HepG2 (cell line): ENCODE results near the gene ZNF331. TPM values are rescaled to one million over a fixed set of nuclear protein-coding genes. Genes with fewer than 3 reads are reported as not detected.

Experiments used
- AKAP8 ChIP-seq: sonication (generic); formaldehyde crosslinking; IDR thresholded peaks from 2 replicates; pipeline ENCODE4 v1.5.1; 2020; ENCODE audit warnings: mild to moderate bottlenecking, missing genetic modification reagents
- CBX5 ChIP-seq: sonication (generic); formaldehyde crosslinking; IDR thresholded peaks from 2 replicates; pipeline ENCODE4 v1.4.0; 2020; ENCODE audit warnings: missing genetic modification reagents, borderline replicate concordance
- FOXK1 ChIP-seq: sonication (generic); formaldehyde crosslinking; IDR thresholded peaks from 2 replicates; pipeline ENCODE4 v1.4.0; 2020; ENCODE audit warnings: low read depth, missing genetic modification reagents, borderline replicate concordance
- GABPA ChIP-seq, 2 experiments: IDR thresholded peaks; 2 replicates each; pipeline ENCODE4 v1.6.1; 2011 to 2016; ENCODE audit warnings: low read depth in 2 of 2, low read length in 1 of 2, missing biosample characterization in 1 of 2, missing genetic modification characterization in 1 of 2
- GFI1 ChIP-seq: sonication (generic); formaldehyde crosslinking; IDR thresholded peaks from 2 replicates; pipeline ENCODE4 v1.5.0; 2020; ENCODE audit warnings: missing genetic modification reagents, mild to moderate bottlenecking, borderline replicate concordance
- KDM3A ChIP-seq: IDR thresholded peaks from 2 replicates; pipeline ENCODE4 v1.6.1; 2018; ENCODE audit warnings: low read depth, missing compliant biosample characterization
- KDM6A ChIP-seq: IDR thresholded peaks from 2 replicates; pipeline ENCODE4 v1.6.1; 2016; ENCODE audit warnings: low read depth
- NCOR1 ChIP-seq: fragments of 200-600 bp; sonication (generic); IDR thresholded peaks from 2 replicates; pipeline ENCODE4 v1.7.0; 2017; ENCODE audit warnings: antibody characterized with exemption, low read length, borderline replicate concordance
- SAP130 ChIP-seq: IDR thresholded peaks from 2 replicates; pipeline ENCODE4 v1.6.1; 2016; ENCODE audit warnings: low read depth
- TGIF2 ChIP-seq: IDR thresholded peaks from 2 replicates; pipeline ENCODE4 v1.6.1; 2016; ENCODE audit warnings: control low read depth, missing compliant biosample characterization
- XRCC5 ChIP-seq: fragments of 200-400 bp; formaldehyde crosslinking; optimal IDR thresholded peaks from 2 replicates; pipeline ENCODE3; 2017; ENCODE audit warnings: mild to moderate bottlenecking, low read length
- ZBTB38 ChIP-seq: sonication (generic); formaldehyde crosslinking; IDR thresholded peaks from 2 replicates; pipeline ENCODE4 v1.5.1; 2020; ENCODE audit warnings: mild to moderate bottlenecking, missing genetic modification reagents
- ZMYM4 ChIP-seq: sonication (generic); formaldehyde crosslinking; IDR thresholded peaks from 2 replicates; pipeline ENCODE4 v1.8.1; 2023; ENCODE audit warnings: mild to moderate bottlenecking, missing genetic modification reagents
- ZNF232 ChIP-seq: sonication (generic); formaldehyde crosslinking; IDR thresholded peaks from 2 replicates; pipeline ENCODE4 v1.4.0; 2020; ENCODE audit warnings: missing genetic modification reagents, borderline replicate concordance
- ZNF687 ChIP-seq: sonication (generic); formaldehyde crosslinking; IDR thresholded peaks from 2 replicates; pipeline ENCODE4 v1.5.1; 2020; ENCODE audit warnings: mild to moderate bottlenecking, missing genetic modification reagents, moderate library complexity
- ZNF773 ChIP-seq: sonication (generic); formaldehyde crosslinking; IDR thresholded peaks from 2 replicates; pipeline ENCODE4 v1.4.0; 2020; ENCODE audit warnings: missing genetic modification reagents, borderline replicate concordance
- ZNF816 ChIP-seq: sonication (generic); formaldehyde crosslinking; IDR thresholded peaks from 2 replicates; pipeline ENCODE4 v1.8.0; 2022; ENCODE audit warnings: missing genetic modification reagents, mild to moderate bottlenecking, borderline replicate concordance
- ZNF850 ChIP-seq: sonication (generic); formaldehyde crosslinking; conservative IDR thresholded peaks from 2 replicates; pipeline ENCODE4 v1.9.0; 2021; ENCODE audit warnings: mild to moderate bottlenecking, missing genetic modification reagents
- polyA plus RNA-seq, 8 experiments: library from polyadenylated mRNA; depleted of rRNA in 3 of 8; stranded (reverse) in 7 of 8; unstranded in 1 of 8; fragments of >200 nt; fragmentation: Illumina TruSeq in 4 of 8; extraction: Trizol in 4 of 8; gene quantifications; 2 replicates each; pipeline versions ENCODE4 v1.2.1 to v1.2.3, GENCODE V29; 2011 to 2016; ENCODE audit warnings: low read depth in 4 of 8, missing spikeins in 1 of 8, mixed read lengths in 1 of 8; ENCODE audit not compliant: insufficient read depth in 1 of 8
- total RNA-seq, 5 experiments: library from RNA; depleted of rRNA; stranded (reverse); fragments of >200 nt; fragmentation: Illumina TruSeq; extraction: Trizol; gene quantifications; 2 replicates each; pipeline ENCODE4 v1.2.3, GENCODE V29; 2016; ENCODE audit warnings: low read depth in 1 of 5
- TF ChIP-seq, protein P1 (sequence below): sonication (generic); formaldehyde crosslinking; IDR thresholded peaks from 2 replicates; pipeline ENCODE4 v1.5.1; 2020; ENCODE audit warnings: missing genetic modification reagents, mild to moderate bottlenecking, borderline replicate concordance
- TF ChIP-seq, protein P2 (sequence below): sonication (generic); formaldehyde crosslinking; IDR thresholded peaks from 2 replicates; pipeline ENCODE4 v1.8.0; 2022; ENCODE audit warnings: missing genetic modification reagents, mild to moderate bottlenecking, borderline replicate concordance
- TF ChIP-seq, protein P3 (sequence below): sonication (generic); formaldehyde crosslinking; IDR thresholded peaks from 2 replicates; pipeline ENCODE4 v1.8.1; 2022; ENCODE audit warnings: low read depth, mild to moderate bottlenecking, missing genetic modification reagents

ZNF331 gene
- total and polyA plus RNA-seq, 2 of the 13 experiments (the other 11 are each of a cell fraction or from before 2014, with no cell fraction given), result 8.2 to 13.3 TPM

DNA sequence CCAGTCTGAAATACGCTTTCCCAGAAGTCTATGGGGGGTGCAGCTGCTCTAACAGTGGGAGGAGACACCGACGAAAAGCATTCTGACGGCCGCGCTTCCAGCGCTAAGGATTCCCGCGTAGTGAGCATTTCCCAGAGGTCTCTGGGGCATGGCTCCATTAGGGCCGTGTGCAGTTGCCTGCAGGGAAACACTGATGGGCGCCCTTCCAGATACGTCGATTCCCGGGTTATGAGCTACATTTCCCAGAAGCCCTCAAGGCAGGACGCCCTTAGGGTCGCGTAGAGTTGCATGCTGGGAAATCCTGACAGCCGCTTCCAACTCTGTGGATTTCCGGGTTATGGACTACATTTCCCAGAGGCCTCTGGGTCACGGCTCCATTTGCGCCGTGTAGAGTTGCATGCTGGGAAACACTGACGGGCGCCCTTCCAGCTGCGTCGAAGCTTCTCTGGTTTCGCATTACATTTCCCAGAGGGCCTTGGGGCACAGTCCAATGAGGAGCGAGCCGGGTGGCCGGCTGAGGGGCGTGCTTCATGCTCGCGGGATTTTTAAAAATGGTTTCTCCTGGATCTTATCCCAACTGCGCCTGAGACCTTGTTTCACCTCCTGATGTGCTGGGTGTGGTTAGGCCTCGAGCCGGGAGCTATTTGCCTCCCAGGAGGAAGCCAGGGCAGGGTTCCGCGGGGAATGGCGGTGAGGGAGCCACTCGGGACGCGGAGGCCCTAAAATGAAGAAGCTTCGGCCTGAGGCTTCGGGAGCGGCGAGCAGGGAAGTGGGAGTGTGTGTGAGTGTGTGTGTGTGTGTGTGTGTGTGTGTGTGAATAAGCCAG lies 17.2 kb upstream of the ZNF331 start (continued):
- TF ChIP-seq TGIF2, result no peak
- no peak for TF ChIP-seq ZNF232 (CRISPR knock-in tag)
- no peak for TF ChIP-seq GABPA (IDR thresholded peaks at IDR 0.05; ENCODE audit: low read depth, low read length)
- peak; percentile 69 for TF ChIP-seq GABPA (CRISPR knock-in tag; IDR thresholded peaks at IDR 0.05; ENCODE audit: low read depth)
- no peak for TF ChIP-seq KDM3A
- TF ChIP-seq SAP130 (CRISPR knock-in tag), result peak; percentile 96
- TF ChIP-seq FOXK1 (CRISPR knock-in tag), result peak; percentile 62
- TF ChIP-seq CBX5 (CRISPR knock-in tag), result no peak
- TF ChIP-seq, protein P1, sequence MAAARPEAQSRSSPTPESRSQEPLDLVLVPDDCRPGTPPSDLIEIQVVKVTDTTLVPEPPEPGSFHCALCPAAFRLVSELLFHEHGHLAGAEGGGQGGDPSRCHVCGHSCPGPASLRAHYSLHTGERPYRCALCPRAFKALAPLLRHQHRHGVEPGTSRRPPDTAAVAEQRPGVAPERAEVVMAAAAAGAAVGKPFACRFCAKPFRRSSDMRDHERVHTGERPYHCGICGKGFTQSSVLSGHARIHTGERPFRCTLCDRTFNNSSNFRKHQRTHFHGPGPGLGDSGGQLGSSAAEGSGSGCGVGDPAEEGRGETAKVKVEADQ (CRISPR knock-in tag), result no peak
- TF ChIP-seq, protein P2, sequence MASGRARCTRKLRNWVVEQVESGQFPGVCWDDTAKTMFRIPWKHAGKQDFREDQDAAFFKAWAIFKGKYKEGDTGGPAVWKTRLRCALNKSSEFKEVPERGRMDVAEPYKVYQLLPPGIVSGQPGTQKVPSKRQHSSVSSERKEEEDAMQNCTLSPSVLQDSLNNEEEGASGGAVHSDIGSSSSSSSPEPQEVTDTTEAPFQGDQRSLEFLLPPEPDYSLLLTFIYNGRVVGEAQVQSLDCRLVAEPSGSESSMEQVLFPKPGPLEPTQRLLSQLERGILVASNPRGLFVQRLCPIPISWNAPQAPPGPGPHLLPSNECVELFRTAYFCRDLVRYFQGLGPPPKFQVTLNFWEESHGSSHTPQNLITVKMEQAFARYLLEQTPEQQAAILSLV (CRISPR knock-in tag), result peak; percentile 39; the same call in 1 of the 2 replicates
- peak; percentile 80 for TF ChIP-seq ZBTB38 (CRISPR knock-in tag)
- peak; percentile 73; the same call in 1 of the 2 replicates for TF ChIP-seq ZMYM4 (CRISPR knock-in tag)
- TF ChIP-seq, protein P3, sequence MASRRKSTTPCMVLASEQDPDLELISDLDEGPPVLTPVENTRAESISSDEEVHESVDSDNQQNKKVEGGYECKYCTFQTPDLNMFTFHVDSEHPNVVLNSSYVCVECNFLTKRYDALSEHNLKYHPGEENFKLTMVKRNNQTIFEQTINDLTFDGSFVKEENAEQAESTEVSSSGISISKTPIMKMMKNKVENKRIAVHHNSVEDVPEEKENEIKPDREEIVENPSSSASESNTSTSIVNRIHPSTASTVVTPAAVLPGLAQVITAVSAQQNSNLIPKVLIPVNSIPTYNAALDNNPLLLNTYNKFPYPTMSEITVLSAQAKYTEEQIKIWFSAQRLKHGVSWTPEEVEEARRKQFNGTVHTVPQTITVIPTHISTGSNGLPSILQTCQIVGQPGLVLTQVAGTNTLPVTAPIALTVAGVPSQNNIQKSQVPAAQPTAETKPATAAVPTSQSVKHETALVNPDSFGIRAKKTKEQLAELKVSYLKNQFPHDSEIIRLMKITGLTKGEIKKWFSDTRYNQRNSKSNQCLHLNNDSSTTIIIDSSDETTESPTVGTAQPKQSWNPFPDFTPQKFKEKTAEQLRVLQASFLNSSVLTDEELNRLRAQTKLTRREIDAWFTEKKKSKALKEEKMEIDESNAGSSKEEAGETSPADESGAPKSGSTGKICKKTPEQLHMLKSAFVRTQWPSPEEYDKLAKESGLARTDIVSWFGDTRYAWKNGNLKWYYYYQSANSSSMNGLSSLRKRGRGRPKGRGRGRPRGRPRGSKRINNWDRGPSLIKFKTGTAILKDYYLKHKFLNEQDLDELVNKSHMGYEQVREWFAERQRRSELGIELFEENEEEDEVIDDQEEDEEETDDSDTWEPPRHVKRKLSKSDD (CRISPR knock-in tag), result 0 out of 2 replicates have a peak, but pooled peaks have one; percentile 37
- no peak for TF ChIP-seq AKAP8 (CRISPR knock-in tag)
- TF ChIP-seq ZNF773 (CRISPR knock-in tag), result no peak
- TF ChIP-seq ZNF816 (CRISPR knock-in tag), result no peak
- no peak for TF ChIP-seq ZNF850 (CRISPR knock-in tag)
- TF ChIP-seq NCOR1, result no peak
- peak; percentile 87 for TF ChIP-seq ZNF687 (CRISPR knock-in tag)
- TF ChIP-seq XRCC5, result peak; percentile 23
- TF ChIP-seq KDM6A (CRISPR knock-in tag), result no peak
- TF ChIP-seq GFI1, result no peak
